RPMI8226 (cell line): ENCODE results near the gene CCDC83.

ENCODE experiments used
- DNase-seq: peaks from one replicate; pipeline ENCODE4 v3.0.0-alpha.2; 2015

The CCDC83 gene

DNA sequence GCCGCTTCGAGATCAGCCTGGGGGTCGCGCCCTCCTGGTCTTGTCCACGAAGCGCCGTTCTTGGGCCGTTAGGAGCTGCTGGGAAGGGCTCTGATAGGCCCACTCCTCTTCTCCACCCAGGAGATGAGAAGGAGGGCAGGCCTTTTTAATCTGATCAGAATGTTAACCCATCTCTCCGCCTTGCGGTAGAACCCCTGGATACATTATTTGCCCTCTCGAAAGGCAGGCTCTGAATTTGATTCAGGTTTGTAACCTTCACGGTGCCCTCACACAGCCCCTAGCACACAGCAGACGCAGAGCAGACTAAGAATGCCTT lies at the start of gene CCDC83:
Gene CCDC83 (plus strand): TSS at position 43 of the 316 bp plus-strand sequence. CDS start 9,741 bp downstream, outside the sequence.
- no peak for DNase-seq

DNA sequence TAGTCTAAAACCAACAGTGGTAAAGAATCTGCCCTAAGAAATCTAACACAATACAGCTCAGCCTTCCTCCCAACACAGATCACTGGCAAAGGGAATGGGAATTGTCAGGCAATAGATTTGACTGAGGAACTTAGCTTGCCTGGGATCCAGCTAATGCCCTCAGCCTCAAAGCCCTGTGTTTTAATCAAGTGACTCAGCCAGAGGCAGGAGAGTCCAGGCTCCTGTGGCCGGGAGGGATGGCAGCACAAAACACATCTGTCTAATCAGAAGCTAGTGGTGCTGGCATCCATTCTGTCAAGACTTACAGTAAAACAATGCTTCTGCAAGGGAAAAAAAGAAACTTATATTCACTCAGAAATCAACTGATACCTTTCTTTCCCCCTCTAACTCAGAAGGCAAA lies 49.8 kb upstream of the CCDC83 start:
- no peak for DNase-seq

DNA sequence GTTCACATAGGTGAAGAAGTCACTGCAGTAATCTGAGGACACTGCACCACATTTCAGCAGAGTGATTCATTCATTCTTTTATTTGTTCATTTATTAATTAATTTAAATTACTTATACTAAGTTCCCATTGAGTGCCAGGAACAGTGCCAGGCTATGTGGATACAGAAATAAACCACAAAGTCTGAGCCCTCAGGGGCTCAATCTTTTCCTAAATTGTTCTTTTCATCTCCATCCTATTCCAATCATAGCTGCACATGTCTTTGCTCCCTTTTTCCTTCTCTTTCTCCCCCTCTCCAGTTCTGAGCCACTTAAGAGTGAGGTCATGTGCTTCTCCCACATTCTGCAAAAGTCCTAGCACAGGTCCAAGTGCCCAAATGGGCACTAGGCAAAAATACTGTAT lies 49.2 kb upstream of the CCDC83 start:
- no peak for DNase-seq

DNA sequence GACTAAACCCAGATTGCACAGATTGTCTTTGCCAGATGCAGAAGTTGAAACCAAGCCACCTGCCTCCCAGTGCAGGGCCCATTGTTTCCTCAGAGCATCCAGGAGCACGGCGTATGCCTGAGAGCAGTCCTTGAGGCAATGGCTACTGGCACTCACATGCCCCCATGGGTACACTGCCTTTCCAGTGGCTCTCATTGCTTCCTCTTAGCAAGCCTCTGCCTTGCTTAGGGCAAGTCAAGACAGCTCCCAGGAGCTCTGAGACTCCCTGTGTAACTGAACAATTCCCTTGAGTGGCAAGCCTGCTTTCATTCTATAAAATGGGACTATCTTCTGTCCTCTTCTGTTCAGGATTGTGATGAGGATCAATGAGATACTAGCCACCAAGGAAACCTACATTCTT lies 48.3 kb upstream of the CCDC83 start:
- DNase-seq: no peak

DNA sequence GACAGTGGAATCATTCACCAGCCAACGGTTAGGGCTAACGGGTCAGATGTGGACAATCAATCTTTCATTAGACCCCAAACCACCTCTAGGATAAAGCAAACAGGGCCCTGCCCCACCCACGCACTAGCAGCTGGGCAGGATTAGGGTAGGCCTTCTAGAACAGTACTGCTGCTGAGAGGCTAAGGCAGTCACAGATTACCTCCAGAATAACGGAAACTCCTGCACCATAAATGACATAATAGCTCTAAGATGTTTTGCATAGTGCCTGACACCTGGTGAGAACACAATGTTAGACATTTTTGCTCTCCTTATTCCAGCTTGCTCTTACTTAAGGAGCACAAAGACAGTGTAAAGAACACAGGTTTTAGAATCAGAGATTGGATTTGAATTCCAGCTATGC lies 46.0 kb upstream of the CCDC83 start:
- no peak for DNase-seq

DNA sequence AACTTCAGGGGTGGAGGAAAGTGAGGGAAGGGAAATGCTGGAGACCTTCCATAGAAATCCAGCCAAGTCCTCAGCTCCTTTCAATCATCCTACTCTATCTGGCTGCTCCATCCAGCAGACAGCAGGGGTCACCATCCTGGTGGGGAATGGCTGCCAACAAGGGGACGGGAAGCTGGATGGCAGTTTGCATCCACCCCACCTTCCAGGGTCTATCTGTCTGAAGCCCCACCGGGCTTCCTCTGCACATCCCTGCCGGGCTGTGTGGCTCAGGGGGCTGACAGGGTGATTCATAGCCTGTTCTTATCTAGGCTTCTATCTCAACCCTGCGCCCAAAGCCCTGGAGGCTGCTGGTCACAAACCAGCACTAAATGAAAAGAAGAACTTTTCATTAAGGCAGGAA lies 45.3 kb upstream of the CCDC83 start:
- no peak for DNase-seq

DNA sequence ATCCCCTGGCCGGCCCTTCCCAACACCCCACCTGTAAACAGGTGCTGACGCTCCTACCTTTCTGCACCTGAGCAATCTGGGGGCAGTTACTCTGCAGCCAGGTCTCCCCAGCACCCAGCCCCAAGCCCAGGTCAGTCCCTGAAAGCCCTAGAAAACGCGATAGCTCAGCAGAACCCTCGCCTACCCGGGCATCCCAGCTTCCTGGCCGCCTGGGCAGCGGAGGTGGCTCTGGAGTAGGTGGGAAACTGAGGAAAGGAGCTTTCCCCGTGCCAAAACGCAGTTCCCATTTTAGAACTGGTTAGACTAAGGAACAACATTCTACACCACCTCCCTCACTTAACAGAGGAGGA lies 44.7 kb upstream of the CCDC83 start:
- no peak for DNase-seq

DNA sequence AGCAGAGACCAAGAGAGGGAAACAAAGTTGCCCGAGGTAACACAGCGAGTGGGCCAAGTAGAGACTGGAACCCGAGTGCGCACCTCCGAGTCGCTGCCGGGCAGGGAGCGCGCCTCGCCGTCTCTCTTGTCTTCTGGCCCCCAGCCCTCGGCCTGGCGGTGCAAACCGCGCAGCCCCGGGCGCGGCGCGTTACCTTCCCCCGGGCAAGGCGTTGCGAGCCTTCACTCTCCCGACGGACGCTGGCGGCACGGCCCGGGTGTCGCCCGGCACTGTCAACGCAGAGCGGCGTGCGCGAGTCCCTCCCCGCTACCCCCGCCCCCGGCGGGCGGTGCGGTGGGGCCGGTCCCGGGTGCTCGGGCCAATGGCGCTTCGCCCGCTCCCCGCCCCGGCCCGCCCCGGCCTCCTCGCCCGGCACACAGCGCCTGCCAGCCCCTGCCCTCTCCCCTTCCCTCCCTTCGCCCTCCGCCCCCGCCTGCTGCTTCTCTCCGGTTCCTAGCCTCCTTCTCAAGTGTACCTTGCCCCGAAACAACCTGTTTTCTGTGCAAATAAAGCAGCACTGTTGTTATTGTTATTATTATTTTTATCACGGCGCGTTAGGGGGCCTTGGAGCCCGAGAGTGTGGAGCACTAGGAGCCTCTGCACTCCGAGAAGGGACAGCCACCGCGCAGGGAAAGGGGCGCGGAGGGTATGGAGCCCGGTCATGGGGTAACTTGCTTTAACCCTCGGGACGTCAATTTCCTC lies 44.1 kb upstream of the CCDC83 start, which contains the start of gene SYTL2:
Gene SYTL2 (minus strand): TSS at position 271 of the 741 bp plus-strand sequence. CDS start 53,416 bp downstream, outside the sequence.
- peak; percentile 61 for DNase-seq

DNA sequence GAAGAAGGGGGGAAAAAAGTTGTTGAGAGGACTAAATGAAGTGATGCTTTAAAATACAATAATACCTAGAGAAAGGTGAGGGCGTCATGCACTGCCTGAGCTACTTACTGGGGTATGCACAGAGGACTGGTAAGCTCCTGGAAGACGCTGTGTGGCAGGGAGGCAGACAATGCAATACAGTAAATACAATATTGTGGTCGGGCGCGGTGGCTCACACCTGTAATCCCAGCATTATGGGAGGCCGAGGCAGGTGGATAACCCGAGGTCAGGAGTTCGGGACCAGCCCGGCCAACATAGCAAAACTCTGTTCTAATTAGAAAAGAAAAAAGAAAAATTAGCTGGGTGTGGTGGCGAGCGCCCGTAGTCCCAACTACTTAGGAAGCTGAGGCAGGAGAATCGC lies 43.6 kb upstream of the CCDC83 start:
- DNase-seq: no peak

DNA sequence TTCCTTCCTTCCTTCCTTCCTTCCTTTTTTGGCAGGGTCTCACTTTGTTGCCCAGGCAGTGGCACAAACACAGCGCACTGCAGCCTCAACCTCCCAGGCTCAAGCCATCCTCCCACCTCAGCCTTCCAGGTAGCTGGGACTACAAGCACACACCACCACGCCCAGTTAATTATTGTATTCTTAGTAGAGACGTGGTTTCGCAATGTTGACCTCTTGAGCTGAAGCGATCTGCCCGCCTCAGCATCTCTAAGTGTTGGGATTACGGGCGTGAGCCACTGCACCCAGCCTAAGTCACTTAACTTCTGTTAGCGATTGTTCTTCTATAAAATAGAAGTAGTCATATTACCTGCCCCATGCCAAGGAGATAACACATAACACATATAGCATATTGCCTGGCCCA lies 41.5 kb upstream of the CCDC83 start:
- no peak for DNase-seq

DNA sequence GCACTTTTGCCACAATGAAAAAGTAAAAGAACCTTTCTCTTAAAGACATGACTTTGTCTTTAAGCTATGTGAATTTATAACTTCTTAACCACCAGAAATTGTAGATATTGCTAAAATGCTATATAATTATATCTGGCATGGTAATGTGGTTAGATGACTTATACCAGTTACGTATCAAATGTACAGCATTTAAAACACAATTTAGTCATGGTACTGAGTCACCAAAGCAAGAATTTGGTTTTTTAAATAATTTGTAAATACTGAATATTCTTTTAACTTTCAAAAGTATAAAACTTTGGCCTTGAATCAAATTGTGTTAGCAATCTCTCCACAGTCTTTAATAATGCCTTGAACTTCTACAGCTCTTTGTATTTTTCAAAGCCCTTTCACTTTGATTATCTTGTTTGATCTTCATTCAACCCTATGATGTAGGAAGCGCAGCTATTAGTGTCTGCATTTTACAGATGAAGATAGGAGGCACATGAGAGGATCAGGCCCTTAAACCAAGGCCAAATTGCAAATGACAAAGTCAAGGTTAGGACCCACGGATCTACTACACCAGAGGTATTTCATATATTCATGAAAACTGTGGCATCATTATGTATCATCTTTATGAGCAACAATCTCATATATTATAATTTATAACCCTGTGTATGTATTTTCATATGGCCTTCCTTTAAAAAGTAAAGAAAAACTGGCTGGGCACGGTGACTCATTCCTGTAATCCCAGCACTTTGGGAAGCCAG lies 39.8 kb upstream of the CCDC83 start:
- DNase-seq: no peak

DNA sequence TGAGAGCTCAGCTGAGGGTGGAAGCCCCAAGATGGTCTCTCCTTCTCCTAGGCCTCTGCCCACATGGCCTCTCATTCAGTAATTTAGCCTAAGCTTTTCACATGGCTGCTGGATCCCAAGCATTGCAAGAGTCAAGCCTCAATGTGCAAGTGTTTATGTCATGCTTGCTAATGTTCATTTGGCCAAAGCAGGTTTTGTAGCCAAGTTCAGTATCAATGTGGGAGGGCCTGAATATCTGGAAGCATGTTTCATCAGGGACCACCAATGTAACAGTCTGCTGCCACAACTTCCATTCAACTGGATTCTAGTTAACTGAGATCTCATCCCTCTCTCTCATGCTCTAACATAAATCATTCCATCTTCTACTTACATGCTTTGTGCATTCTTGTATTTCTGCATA lies 35.7 kb upstream of the CCDC83 start:
- no peak for DNase-seq

DNA sequence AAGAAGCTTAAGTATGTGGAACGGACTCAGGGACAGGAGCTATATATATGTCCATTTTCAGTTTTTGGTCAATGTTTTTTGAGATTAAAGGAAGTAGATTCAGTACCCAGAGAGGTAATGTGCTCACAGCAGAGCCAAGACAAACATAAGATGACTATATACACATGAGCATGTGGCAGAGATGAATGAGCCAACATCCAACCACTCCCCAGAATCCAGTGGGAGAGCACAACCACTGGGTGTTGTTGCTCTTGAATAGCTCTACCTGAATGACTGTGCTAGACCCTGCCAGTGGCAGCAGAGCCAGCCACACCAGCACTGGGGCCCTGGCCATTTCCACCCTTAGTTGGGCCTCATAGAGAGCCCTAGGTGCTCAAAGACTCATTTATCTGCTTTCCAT lies 33.5 kb upstream of the CCDC83 start:
- DNase-seq: no peak

DNA sequence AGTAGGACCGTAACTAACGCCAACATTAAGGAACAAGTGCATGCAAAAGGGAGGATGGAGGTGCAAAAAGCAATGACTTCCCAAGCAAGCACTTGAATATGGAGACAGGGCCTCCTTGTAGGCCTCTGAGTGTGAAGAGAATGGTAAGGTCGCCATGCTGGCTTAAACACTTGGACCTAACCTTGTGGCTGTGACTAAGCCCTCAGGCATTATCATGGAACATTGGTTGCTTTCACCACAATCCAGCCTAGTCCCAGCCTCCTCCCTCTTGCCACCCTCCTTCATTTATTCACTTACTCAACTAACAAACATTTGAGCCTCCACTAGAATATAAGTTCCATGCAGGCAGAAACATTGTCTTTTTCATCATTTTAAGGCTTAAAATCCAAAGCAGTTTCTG lies 32.4 kb upstream of the CCDC83 start:
- DNase-seq: no peak

DNA sequence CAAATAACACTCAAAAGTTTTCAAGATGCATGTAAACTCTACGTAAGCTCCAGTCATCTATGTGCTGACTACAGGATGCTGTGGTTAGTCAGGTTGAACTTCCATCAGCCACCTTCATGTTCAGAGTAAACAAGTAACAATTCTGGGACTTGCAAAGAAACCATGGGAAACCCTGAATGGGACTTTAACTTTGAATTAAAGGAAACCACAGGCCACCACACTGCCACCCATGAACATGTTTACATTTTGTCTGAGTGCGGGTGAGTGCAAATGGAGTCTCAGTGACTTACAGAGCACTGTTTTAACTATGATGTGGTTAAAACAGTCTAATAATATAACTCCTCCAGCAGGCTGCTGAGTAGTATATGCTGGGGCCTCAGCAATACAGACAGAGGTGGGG lies 31.4 kb upstream of the CCDC83 start:
- DNase-seq: no peak

DNA sequence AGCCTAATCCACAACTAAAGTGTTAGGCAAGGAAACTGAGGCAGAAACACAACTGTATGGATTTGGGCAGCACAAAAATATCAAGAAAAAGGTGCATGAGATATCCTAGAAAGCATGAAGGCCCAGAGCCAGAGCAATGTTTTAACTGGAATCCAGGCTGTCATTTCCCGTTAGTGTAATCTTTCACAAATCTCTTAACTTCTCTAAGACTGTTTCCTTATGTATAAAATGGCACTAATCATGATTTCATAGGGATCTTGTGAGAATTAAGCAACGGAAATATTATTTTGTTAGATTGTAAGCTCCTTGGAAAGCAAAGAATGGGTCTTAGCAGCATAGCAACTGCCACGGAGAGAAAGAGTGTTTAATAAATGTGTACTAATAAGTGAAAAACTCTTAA lies 29.6 kb upstream of the CCDC83 start:
- DNase-seq: no peak

DNA sequence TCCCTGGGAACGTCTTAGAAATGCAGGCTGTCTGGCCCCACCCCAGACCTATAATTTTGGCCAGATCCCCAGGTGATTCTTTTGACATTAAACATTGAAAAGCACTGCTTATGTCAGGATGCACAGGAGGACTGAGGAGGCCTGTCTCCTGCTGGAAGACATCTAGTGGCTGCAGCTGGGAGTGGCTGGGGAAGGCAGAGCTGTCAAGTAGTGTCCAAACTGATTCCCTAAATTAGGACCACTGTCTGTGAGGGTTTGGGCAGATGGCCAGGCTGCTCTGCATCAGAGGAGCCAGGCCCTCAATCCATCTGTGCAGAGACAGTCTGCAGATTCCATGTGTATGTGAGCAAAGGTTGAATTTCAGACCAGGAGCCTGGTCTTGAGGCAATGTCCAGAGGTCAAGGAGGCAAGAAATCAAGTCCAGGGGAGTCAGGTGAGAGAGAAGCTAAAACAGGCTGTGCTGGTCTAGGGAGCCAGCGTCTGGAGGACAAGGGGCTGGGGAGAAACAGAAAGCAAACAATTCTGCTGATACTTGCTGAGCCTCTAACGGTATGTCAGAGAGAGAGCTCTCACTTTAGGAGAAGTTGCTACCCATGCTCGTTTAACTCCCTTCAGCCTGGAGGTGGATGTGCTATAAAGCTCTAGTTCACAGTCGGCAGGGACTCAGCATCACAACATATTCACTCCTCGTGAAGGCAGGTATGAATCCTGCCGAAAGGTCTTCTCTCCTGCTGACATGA lies 28.9 kb upstream of the CCDC83 start:
- peak; percentile 21 for DNase-seq

DNA sequence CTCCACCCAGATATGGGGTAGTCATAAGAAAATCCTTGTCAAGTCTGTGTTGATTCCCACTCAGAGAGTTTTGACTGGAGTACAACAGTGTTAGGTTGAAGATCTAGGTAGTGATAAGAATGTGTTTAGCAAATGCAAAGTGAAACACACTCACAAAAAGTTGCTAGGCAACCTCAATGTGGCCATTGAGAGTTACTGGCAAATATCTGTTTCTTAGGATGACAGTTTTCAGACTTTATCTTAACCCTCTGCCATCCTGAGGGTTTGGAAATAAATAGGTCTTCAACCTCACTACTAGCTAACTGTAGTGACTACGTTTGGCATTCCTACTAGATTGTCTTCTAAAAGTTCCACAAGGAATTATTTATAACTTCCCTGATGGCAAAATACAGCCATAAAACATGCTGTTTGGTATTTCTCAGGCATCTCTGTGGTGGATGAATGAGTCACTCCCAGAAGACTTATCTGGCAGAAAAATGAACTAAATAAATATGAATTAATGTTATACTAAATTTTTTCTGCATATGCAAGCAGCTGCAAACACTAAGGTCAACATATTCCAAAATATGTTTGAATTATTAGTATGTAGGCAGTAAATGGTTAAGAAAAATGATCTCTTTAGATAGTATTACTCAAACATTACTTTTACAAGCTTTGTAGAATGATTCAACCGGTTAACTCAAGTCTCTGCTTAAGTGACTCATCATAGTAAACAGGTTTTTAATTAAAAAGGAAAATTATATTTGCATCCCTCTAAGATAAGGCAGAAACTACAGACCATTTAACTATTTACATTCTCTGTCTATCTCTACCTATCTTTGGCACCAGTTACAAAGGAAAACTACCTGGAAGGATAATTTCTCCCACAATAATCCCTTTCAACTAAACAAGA lies 27.2 kb upstream of the CCDC83 start:
- no peak for DNase-seq

DNA sequence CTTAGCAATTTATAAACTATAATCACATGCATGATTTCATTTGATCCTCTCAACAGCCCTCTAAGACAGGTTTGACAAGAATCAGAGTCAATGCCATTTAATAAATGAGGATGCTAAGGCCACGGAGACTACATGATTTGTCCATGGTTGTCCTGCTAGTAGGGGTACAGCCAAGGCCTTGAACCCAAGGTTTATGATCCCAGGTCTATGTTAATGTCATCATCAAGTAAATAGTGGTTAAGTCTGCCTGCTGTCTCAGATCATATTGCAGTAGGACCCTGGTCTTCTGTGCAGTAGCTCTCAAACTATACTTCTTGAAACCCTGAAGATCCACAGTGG lies 26.6 kb upstream of the CCDC83 start:
- DNase-seq: no peak

DNA sequence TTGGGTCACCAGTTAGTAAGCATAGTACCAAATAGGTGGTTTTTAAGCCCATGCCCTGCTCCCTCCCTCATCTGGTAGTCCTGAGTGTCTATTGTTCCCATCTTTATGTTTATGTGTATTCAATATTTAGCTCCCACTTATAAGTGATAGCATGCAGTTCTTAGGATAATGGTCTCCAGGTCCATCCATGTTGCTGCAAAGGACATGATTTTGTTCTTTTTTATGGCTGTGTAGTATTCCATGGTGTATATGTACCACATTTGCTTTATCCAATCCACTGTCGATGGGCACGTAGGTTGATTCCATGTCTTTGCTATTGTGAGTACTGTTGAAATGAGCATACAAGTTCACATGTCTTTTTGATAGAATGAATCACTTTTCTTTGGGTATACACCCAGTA lies 26.0 kb upstream of the CCDC83 start:
- DNase-seq: no peak

DNA sequence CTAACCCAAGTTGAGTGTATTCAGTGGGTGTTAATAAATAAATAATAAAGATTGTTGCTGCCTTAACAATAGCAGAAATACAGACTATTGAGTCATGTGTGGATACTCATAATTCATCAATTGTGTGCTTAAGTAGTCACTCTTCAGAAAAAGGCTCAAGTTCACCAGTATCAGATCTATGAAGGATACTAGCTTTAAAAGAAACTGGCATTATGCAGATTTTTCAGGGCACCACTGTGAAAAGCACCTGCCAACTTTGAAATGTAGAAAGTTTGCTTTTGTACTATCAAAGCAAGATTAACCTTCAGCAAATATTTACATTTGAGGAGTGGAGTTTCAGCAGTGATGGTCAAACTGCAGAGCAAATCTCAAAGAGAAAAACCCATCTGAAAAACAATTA lies 24.1 kb upstream of the CCDC83 start:
- no peak for DNase-seq

DNA sequence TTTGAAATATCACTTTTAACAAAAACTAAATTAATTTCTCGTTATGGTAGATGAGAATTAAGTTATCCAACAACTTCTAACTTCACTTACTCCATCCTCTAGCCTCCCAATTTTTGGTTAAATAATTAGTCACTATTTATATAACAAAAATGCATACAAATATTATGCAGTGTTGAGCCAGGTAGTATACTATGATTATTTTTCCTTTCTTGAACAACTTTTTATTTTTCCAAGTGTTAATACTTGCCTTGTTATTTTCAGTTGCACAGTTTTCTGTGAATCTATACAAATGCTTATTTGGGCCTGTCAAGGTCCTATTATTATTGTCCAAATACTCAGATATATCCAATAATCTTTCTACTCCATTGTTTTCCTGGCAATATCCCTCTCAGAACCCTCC lies 19.9 kb upstream of the CCDC83 start:
- no peak for DNase-seq

DNA sequence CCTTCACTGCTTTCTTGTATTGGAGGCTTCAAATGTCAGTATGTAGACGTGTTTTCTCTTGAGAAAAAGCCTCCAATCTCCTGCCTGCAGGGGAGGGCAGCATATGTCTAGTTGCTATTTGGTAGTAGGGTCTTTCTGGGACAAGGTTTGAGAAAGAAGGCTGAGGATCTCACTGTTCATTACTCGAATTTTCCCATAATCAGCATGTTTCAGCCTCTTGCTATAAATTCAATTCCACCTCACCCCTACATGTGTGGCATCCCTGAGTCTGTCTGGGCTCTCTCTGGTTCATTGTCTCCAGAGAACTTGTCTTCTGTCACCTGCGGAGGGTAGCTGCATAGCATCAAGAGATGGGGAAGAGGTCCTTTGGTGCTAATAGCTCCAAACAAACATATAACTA lies 19.5 kb upstream of the CCDC83 start:
- no peak for DNase-seq
